HepG2 (cell line): ENCODE measurements around the gene POLR1C. TPM values are rescaled to one million over a fixed set of nuclear protein-coding genes. Genes with fewer than 3 reads are reported as not detected.

Source experiments
- ATF7 ChIP-seq, 2 experiments: fragments of 450-650 bp in 1 of 2; sonication (generic) in 1 of 2; formaldehyde crosslinking in 1 of 2; IDR thresholded peaks; 2 replicates each; pipeline versions ENCODE4 v1.4.0 to v1.6.1; 2016 to 2020; ENCODE audit warnings: antibody characterized with exemption in 1 of 2, mild to moderate bottlenecking in 1 of 2, missing genetic modification reagents in 1 of 2
- BCL6 ChIP-seq: IDR thresholded peaks from 2 replicates; pipeline ENCODE4 v1.6.1; 2016; ENCODE audit warnings: missing genetic modification reagents, missing compliant biosample characterization
- GATAD2A ChIP-seq: IDR thresholded peaks from 2 replicates; pipeline ENCODE4 v1.6.1; 2016
- KDM5B ChIP-seq: sonication (generic); formaldehyde crosslinking; IDR thresholded peaks from 2 replicates; pipeline ENCODE4 v1.4.0; 2020; ENCODE audit warnings: missing genetic modification reagents, mild to moderate bottlenecking, borderline replicate concordance
- NFE2L2 ChIP-seq: fragments of 150-350 bp; IDR thresholded peaks from 2 replicates; pipeline ENCODE4 v1.6.1; 2014; ENCODE audit warnings: low read length
- TARDBP ChIP-seq: sonication (generic); formaldehyde crosslinking; IDR thresholded peaks from 2 replicates; pipeline ENCODE4 v1.8.0; 2022; ENCODE audit warnings: mild to moderate bottlenecking, missing genetic modification reagents
- ZNF124 ChIP-seq: sonication (generic); formaldehyde crosslinking; IDR thresholded peaks from 2 replicates; pipeline ENCODE4 v1.4.0; 2020; ENCODE audit warnings: missing genetic modification reagents
- ZNF205 ChIP-seq: IDR thresholded peaks from 2 replicates; pipeline ENCODE4 v1.6.1; 2018; ENCODE audit warnings: missing biosample characterization, missing genetic modification reagents
- ZNF264 ChIP-seq: sonication (generic); formaldehyde crosslinking; IDR thresholded peaks from 2 replicates; pipeline ENCODE4 v1.4.0; 2020; ENCODE audit warnings: missing genetic modification reagents
- ZNF292 ChIP-seq: sonication (generic); formaldehyde crosslinking; IDR thresholded peaks from 2 replicates; pipeline ENCODE4 v1.8.1; 2022; ENCODE audit warnings: mild to moderate bottlenecking, low read depth, missing genetic modification reagents, borderline replicate concordance
- ZNF737 ChIP-seq: sonication (generic); formaldehyde crosslinking; IDR thresholded peaks from 2 replicates; pipeline ENCODE4 v1.5.0; 2020; ENCODE audit warnings: missing genetic modification reagents, mild to moderate bottlenecking, borderline replicate concordance
- ZSCAN29 ChIP-seq: sonication (generic); formaldehyde crosslinking; conservative IDR thresholded peaks from 2 replicates; pipeline ENCODE4 v1.4.0; 2020; ENCODE audit warnings: mild to moderate bottlenecking, missing genetic modification reagents
- polyA plus RNA-seq, 8 experiments: library from polyadenylated mRNA; depleted of rRNA in 3 of 8; stranded (reverse) in 7 of 8; unstranded in 1 of 8; fragments of >200 nt; fragmentation: Illumina TruSeq in 4 of 8; extraction: Trizol in 4 of 8; gene quantifications; 2 replicates each; pipeline versions ENCODE4 v1.2.1 to v1.2.3, GENCODE V29; 2011 to 2016; ENCODE audit warnings: low read depth in 4 of 8, missing spikeins in 1 of 8, mixed read lengths in 1 of 8; ENCODE audit not compliant: insufficient read depth in 1 of 8
- total RNA-seq, 5 experiments: library from RNA; depleted of rRNA; stranded (reverse); fragments of >200 nt; fragmentation: Illumina TruSeq; extraction: Trizol; gene quantifications; 2 replicates each; pipeline ENCODE4 v1.2.3, GENCODE V29; 2016; ENCODE audit warnings: low read depth in 1 of 5
- TF ChIP-seq, protein P1 (sequence below): sonication (generic); formaldehyde crosslinking; IDR thresholded peaks from 2 replicates; pipeline ENCODE4 v1.5.0; 2020; ENCODE audit warnings: mild to moderate bottlenecking, missing genetic modification reagents
- TF ChIP-seq, protein P2 (sequence below): sonication (generic); formaldehyde crosslinking; IDR thresholded peaks from 2 replicates; pipeline ENCODE4 v1.5.1; 2020; ENCODE audit warnings: mild to moderate bottlenecking, missing genetic modification reagents, moderate library complexity
- TF ChIP-seq, protein P3 (sequence below): sonication (generic); formaldehyde crosslinking; IDR thresholded peaks from 2 replicates; pipeline ENCODE4 v1.8.0; 2022; ENCODE audit warnings: missing genetic modification reagents, mild to moderate bottlenecking, moderate library complexity, borderline replicate concordance

The POLR1C gene
- total and polyA plus RNA-seq, 2 of the 13 experiments (the other 11 are each of a cell fraction or from before 2014, with no cell fraction given): 62.6 to 72.2 TPM

DNA sequence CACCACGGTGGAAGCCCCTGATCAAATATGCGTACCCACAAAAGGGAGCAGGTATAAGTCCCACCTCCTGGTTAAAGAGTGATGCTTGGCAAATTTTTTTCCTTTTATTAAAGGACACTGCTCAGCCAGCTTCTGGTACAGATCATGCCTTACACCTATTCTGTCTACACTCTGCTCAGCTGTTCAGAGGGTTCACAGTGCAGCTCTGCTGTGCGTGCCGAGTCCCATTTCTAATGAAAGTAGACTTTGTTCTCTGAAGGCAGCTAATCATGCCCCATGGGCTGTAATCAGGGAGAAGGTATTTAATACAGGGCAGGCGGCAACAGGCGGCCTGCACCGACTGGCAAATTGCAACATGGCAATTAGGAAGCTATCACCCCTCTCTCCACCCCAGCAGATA, 23.1 kb upstream of the POLR1C start (continued):
- TF ChIP-seq, protein P1, sequence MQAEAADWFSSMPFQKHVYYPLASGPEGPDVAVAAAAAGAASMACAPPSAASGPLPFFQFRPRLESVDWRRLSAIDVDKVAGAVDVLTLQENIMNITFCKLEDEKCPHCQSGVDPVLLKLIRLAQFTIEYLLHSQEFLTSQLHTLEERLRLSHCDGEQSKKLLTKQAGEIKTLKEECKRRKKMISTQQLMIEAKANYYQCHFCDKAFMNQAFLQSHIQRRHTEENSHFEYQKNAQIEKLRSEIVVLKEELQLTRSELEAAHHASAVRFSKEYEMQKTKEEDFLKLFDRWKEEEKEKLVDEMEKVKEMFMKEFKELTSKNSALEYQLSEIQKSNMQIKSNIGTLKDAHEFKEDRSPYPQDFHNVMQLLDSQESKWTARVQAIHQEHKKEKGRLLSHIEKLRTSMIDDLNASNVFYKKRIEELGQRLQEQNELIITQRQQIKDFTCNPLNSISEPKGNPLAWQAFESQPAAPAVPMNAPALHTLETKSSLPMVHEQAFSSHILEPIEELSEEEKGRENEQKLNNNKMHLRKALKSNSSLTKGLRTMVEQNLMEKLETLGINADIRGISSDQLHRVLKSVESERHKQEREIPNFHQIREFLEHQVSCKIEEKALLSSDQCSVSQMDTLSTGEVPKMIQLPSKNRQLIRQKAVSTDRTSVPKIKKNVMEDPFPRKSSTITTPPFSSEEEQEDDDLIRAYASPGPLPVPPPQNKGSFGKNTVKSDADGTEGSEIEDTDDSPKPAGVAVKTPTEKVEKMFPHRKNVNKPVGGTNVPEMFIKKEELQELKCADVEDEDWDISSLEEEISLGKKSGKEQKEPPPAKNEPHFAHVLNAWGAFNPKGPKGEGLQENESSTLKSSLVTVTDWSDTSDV: no peak
- 0 out of 2 replicates have a peak, but pooled peaks have one; percentile 35 for TF ChIP-seq ZNF264
- no peak for TF ChIP-seq NFE2L2
- TF ChIP-seq, protein P2, sequence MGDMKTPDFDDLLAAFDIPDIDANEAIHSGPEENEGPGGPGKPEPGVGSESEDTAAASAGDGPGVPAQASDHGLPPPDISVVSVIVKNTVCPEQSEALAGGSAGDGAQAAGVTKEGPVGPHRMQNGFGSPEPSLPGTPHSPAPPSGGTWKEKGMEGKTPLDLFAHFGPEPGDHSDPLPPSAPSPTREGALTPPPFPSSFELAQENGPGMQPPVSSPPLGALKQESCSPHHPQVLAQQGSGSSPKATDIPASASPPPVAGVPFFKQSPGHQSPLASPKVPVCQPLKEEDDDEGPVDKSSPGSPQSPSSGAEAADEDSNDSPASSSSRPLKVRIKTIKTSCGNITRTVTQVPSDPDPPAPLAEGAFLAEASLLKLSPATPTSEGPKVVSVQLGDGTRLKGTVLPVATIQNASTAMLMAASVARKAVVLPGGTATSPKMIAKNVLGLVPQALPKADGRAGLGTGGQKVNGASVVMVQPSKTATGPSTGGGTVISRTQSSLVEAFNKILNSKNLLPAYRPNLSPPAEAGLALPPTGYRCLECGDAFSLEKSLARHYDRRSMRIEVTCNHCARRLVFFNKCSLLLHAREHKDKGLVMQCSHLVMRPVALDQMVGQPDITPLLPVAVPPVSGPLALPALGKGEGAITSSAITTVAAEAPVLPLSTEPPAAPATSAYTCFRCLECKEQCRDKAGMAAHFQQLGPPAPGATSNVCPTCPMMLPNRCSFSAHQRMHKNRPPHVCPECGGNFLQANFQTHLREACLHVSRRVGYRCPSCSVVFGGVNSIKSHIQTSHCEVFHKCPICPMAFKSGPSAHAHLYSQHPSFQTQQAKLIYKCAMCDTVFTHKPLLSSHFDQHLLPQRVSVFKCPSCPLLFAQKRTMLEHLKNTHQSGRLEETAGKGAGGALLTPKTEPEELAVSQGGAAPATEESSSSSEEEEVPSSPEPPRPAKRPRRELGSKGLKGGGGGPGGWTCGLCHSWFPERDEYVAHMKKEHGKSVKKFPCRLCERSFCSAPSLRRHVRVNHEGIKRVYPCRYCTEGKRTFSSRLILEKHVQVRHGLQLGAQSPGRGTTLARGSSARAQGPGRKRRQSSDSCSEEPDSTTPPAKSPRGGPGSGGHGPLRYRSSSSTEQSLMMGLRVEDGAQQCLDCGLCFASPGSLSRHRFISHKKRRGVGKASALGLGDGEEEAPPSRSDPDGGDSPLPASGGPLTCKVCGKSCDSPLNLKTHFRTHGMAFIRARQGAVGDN (CRISPR knock-in tag): no peak; the same call in 1 of the 2 replicates
- no peak for TF ChIP-seq ATF7 (IDR thresholded peaks at IDR 0.05)
- TF ChIP-seq ATF7 (CRISPR knock-in tag; IDR thresholded peaks at IDR 0.05): 0 out of 2 replicates have a peak, but pooled peaks have one; percentile 56
- TF ChIP-seq ZNF292: peak; percentile 81; the same call in 1 of the 2 replicates
- no peak for TF ChIP-seq KDM5B
- TF ChIP-seq, protein P3, sequence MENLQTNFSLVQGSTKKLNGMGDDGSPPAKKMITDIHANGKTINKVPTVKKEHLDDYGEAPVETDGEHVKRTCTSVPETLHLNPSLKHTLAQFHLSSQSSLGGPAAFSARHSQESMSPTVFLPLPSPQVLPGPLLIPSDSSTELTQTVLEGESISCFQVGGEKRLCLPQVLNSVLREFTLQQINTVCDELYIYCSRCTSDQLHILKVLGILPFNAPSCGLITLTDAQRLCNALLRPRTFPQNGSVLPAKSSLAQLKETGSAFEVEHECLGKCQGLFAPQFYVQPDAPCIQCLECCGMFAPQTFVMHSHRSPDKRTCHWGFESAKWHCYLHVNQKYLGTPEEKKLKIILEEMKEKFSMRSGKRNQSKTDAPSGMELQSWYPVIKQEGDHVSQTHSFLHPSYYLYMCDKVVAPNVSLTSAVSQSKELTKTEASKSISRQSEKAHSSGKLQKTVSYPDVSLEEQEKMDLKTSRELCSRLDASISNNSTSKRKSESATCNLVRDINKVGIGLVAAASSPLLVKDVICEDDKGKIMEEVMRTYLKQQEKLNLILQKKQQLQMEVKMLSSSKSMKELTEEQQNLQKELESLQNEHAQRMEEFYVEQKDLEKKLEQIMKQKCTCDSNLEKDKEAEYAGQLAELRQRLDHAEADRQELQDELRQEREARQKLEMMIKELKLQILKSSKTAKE (CRISPR knock-in tag): no peak; the same call in 1 of the 2 replicates
- no peak for TF ChIP-seq ZNF737 (CRISPR knock-in tag)
- TF ChIP-seq ZSCAN29 (CRISPR knock-in tag): peak; percentile 76; the same call in 1 of the 2 replicates
- TF ChIP-seq GATAD2A: peak; percentile 75; the same call in 1 of the 2 replicates
- no peak for TF ChIP-seq BCL6 (CRISPR knock-in tag)
- TF ChIP-seq ZNF124 (CRISPR knock-in tag): 0 out of 2 replicates have a peak, but pooled peaks have one; percentile 66
- peak; percentile 54; the same call in 1 of the 2 replicates for TF ChIP-seq TARDBP (CRISPR knock-in tag)
- 0 out of 2 replicates have a peak, but pooled peaks have one; percentile 37 for TF ChIP-seq ZNF205 (CRISPR knock-in tag)
